Measurements from ENCODE around the gene KLRC4. TPM values are rescaled to one million over a fixed set of nuclear protein-coding genes. Genes with fewer than 3 reads are reported as not detected.

The KLRC4 gene
- total and polyA plus RNA-seq, 2 donors (not counting 1 experiment from before 2014, with no cell fraction given): not detected

DNA sequence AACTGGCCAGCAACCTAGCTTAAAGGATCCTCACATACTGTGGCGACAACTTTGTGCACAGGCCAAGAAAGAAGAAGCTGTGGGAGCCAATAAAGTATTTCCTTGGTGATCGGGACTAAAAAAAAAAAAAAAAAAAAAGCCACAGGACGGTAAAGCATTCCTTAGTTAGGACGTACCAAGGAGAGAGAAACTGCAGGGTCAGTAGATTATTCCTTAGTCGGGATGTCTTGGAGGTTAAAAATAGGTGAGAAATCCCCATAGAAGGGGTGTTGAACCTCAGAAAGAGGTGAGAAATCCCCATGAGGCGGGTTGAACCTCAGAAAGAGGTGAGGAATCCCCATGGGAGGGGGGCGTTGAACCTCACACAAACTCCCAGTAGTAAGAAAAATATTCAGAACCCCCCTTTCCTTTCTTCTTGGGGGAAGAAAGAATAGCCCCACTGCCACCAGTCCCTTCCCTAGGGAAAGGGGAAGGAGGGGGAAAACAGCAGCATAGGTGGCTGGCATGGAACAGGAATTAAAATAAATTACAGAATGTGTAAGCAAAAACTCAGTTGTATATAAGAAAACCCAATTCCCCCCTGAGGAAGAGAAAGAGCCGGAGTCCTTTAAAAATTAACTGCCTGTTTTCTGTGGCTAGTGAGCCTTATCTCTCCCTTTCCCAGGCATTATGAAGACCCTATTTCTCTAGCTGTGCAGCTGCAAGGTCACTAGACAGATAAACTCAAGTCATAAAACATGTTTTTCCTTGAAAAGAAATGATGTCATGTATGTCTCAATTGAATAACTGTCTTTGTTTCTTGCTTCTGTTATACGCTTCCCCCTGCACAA, 46.5 kb downstream of the KLRC4 start:
- Histone ChIP-seq H3K36me3 (replicated peaks in 1 of 2; ENCODE audit: control extremely low read depth in 1 of 2, control insufficient read depth in 1 of 2, extremely low read depth in 1 of 2, insufficient read depth in 2 of 2, low read length in 1 of 2) (no peaks in the 10 kb centered on the region), H3K4me3 (ENCODE audit: control extremely low read depth in 1 of 5, extremely low read depth in 1 of 5, insufficient read depth in 1 of 5, low read depth in 2 of 5, low read length in 4 of 5) (no peak overlapping the region), H3K79me2 (ENCODE audit: control insufficient read depth, insufficient read depth, low read length) (no peaks in the 10 kb centered on the region), H3K27ac (ENCODE audit: low read length in 2 of 2) (peak overlapping the region in 1 of 2 donors; percentile 93), H3K4me1 (ENCODE audit: control insufficient read depth in 2 of 2, insufficient read depth in 2 of 2, low read length in 2 of 2) (peaks cover 32 to 46% of the 10 kb centered on the region in 2 donors), H2AFZ (ENCODE audit: insufficient read depth, low read depth, low read length, poor library complexity, severe bottlenecking) (peak overlapping the region; percentile 99), H3K27me3 (replicated peaks in 1 of 4; ENCODE audit: control extremely low read depth in 1 of 4, control insufficient read depth in 3 of 4, insufficient read depth in 4 of 4, low read length in 3 of 4) (no peaks in the 10 kb centered on the region), H3K9ac (ENCODE audit: low read length) (no peak overlapping the region), H4K20me1 (ENCODE audit: control insufficient read depth, insufficient read depth, low read length, poor library complexity, severe bottlenecking) (no peaks in the 10 kb centered on the region), H3K9me3 (ENCODE audit: control extremely low read depth in 1 of 3, control insufficient read depth in 2 of 3, insufficient read depth in 1 of 3, low read length in 2 of 3) (peaks cover 0 to 3% (median 0%) of the 10 kb centered on the region in 3 donors), H3K4me2 (replicated peaks; ENCODE audit: low read depth, low read length, poor library complexity, severe bottlenecking) (peak overlapping the region; percentile 34)
- Mint-ChIP-seq H3K4me1 (peaks cover 2% of the 10 kb centered on the region), H3K4me3 (no peak overlapping the region), H3K9me3 (ENCODE audit: insufficient read depth) (no peaks in the 10 kb centered on the region), H3K27me3 (peaks cover 3% of the 10 kb centered on the region), H3K27ac (peak overlapping the region; percentile 11)
- ATAC-seq (ENCODE audit: low read depth) (no peak), DNase-seq (peak; percentile 31)
- intact Hi-C loops (cut with micrococcal nuclease): no loop called here
- 32% methylated on average over 3 of the region's 9 CpGs for WGBS (ENCODE audit: insufficient coverage)
- ChIA-PET CTCF (no interaction called here), POLR2A (interaction anchor here (0.6 kb wide), 2 partner anchors 207 to 1997 kb away, joined by 5 to 6 read pairs; no protein-coding TSS in a partner anchor)
- TF ChIP-seq CTCF (IDR thresholded peaks at IDR 0.05) (no peak), EZH2 (IDR thresholded peaks at IDR 0.05; ENCODE audit: borderline replicate concordance, insufficient read depth, low read depth, low read length, poor library complexity, severe bottlenecking) (no peak)

DNA sequence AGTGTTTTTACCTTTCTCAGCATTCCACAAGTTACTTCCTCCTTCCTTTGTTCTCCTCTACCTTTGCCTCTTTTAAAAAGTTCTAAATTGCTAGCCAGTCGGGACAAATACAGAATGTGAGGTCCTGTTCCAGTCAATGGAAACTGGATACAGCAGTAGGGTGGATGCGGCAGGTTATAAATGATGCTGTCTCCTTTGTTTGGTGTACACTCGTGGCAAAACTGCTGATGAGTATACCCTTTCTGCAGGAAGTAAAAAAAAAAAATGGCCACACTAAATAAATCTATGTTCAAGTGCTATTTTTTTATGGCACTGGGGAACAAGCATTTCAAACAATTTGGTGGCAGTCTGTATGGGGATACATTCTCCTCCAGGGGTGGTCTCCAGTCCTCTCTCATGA, 47.2 kb downstream of the KLRC4 start:
- Histone ChIP-seq H3K4me2 (replicated peaks; ENCODE audit: low read depth, low read length, poor library complexity, severe bottlenecking) (peak overlapping the region; percentile 34), H3K4me3 (ENCODE audit: control extremely low read depth in 1 of 5, extremely low read depth in 1 of 5, insufficient read depth in 1 of 5, low read depth in 2 of 5, low read length in 4 of 5) (no peak overlapping the region), H3K27me3 (replicated peaks in 1 of 4; ENCODE audit: control extremely low read depth in 1 of 4, control insufficient read depth in 3 of 4, insufficient read depth in 4 of 4, low read length in 3 of 4) (no peaks in the 10 kb centered on the region), H3K9me3 (ENCODE audit: control extremely low read depth in 1 of 3, control insufficient read depth in 2 of 3, insufficient read depth in 1 of 3, low read length in 2 of 3) (peaks cover 0 to 7% (median 0%) of the 10 kb centered on the region in 3 donors), H3K36me3 (replicated peaks in 1 of 2; ENCODE audit: control extremely low read depth in 1 of 2, control insufficient read depth in 1 of 2, extremely low read depth in 1 of 2, insufficient read depth in 2 of 2, low read length in 1 of 2) (no peaks in the 10 kb centered on the region), H3K4me1 (ENCODE audit: control insufficient read depth in 2 of 2, insufficient read depth in 2 of 2, low read length in 2 of 2) (peaks cover 32 to 44% of the 10 kb centered on the region in 2 donors), H3K79me2 (ENCODE audit: control insufficient read depth, insufficient read depth, low read length) (no peaks in the 10 kb centered on the region), H2AFZ (ENCODE audit: insufficient read depth, low read depth, low read length, poor library complexity, severe bottlenecking) (peak overlapping the region; percentile 99), H3K9ac (ENCODE audit: low read length) (no peak overlapping the region), H3K27ac (ENCODE audit: low read length in 2 of 2) (no peak overlapping the region), H4K20me1 (ENCODE audit: control insufficient read depth, insufficient read depth, low read length, poor library complexity, severe bottlenecking) (no peaks in the 10 kb centered on the region)
- Mint-ChIP-seq H3K4me3 (no peak overlapping the region), H3K27me3 (peaks cover 3% of the 10 kb centered on the region), H3K4me1 (peaks cover 2% of the 10 kb centered on the region), H3K9me3 (ENCODE audit: insufficient read depth) (no peaks in the 10 kb centered on the region), H3K27ac (peak overlapping the region; percentile 13)
- TF ChIP-seq CTCF (IDR thresholded peaks at IDR 0.05) (no peak), EZH2 (IDR thresholded peaks at IDR 0.05; ENCODE audit: borderline replicate concordance, insufficient read depth, low read depth, low read length, poor library complexity, severe bottlenecking) (no peak)
- DNase-seq (no peak), ATAC-seq (ENCODE audit: low read depth) (no peak)
- intact Hi-C loops (cut with micrococcal nuclease): no loop called here
- WGBS (ENCODE audit: insufficient coverage): 40% methylated on average over 1 of the region's 3 CpGs
- POLR2A ChIA-PET: interaction anchor here (0.6 kb wide), 2 partner anchors 206 to 1997 kb away, joined by 5 to 6 read pairs; no protein-coding TSS in a partner anchor
- CTCF ChIA-PET: no interaction called here

Measured in B cell (primary cell).